ENCODE results near the gene ASIC1.

Gene ASIC1

DNA sequence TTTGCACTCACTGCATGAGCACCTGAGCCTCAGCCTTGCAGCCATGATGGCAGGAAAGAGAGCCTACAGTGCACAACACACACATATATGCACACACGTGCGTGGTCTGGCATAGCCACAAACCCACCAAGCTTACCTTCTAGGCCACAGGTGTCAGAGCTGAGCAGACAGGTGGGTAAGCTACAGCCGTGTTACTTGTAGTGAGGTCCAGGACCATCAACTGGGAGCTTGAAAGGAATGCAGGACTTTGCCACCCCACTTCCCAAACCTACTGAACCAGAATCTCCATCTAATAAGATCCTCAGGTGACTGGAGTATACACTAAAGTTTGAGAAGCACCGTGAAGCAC lies 2.7 kb downstream of the ASIC1 start:
- DNase-seq (ENCODE audit: low read depth in 1 of 2, low spot score in 1 of 2), result no peak

DNA sequence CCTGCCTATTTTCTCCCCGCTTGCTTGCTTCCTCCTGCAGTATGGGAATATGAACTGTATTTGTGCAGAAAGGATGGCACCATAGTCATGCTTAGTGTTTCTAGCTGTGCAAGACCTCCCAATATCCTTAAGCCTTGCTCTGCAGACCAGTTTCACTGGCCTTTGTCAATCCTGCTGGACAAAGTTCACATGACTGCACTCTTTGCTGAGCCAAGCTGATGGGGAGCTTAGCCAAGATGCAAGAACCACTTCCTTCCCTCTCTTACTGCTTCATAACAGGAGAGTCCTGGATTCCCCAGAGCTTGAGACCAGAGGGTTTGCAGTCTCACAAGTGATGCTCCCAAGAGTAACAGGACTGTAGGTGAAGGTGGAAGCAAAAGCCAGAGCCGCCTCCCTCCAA lies 3.8 kb downstream of the ASIC1 start:
- DNase-seq (ENCODE audit: low read depth in 1 of 2, low spot score in 1 of 2), result no peak

DNA sequence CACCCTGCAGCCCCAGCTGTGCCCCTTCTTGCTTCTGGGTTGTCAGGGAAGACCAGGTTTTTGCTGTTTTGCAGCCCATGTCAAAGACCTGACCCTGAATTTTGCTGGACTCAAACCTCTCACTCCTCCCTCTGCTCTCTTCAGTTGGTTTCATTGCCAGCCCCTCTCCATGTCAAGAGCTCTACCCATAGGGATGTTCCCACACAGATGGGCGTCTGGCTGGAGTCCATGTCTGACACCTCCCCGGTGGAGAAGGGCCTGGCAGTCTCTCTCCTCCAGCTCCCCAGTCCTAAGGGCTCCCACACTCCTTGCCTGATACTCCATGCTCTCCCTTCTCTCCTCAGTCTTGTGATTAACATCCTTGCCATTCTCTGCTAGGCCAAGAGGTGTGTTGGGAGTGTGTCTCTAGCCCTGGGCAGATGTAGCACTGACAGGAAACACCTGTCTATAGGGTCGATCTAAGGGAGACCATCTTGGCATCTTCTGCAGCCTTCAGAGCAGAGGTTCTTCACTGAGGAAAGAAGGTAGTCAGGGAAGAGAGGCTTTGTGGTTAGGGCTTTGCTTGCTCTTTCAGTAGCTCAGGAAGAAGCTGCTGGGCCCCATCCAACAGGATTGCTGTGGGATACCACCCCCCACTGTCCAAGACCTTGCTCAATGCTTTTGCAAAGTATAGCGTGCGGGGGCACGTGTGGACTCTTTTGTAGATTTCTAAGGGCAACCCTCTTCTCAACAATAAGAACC lies 4.7 kb downstream of the ASIC1 start:
- no peak for DNase-seq (ENCODE audit: low read depth in 1 of 2, low spot score in 1 of 2)

DNA sequence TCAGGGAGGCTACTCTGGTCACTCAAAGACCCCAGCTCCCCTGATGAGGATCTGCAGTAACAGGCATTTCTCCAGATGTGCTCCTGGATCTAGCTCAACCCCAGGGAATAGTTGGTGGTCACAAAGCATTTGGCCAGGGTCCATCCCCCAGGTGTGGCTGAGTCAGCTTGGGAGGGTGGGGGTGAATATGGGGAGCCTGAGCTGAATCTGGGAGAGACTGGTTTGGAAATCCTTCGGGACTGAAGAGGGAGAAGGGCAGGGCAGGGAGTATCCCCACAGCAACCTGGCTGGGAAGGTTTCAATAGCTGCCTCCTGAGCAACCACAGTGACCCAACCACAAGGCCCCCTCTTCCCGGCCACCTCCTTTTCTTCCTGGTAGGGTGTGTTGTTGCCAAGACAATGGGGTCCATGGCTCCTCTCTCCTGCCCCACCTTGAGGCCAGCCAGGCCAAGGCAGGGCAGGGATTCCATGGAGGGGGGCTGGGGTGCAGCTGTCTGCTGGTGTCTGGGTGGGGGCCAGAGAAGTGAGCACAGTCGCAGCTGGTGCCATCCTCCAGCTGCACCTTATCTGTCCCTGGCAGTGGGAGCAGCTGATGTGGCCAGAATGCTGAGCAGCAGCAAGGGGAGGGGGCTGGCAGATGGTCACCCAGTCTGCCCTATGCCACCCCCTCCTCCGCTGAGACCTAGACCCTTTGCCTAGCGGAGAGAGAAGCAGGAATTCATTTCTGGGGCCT lies 5.5 kb downstream of the ASIC1 start:
- DNase-seq (ENCODE audit: low read depth in 1 of 2, low spot score in 1 of 2), result no peak

DNA sequence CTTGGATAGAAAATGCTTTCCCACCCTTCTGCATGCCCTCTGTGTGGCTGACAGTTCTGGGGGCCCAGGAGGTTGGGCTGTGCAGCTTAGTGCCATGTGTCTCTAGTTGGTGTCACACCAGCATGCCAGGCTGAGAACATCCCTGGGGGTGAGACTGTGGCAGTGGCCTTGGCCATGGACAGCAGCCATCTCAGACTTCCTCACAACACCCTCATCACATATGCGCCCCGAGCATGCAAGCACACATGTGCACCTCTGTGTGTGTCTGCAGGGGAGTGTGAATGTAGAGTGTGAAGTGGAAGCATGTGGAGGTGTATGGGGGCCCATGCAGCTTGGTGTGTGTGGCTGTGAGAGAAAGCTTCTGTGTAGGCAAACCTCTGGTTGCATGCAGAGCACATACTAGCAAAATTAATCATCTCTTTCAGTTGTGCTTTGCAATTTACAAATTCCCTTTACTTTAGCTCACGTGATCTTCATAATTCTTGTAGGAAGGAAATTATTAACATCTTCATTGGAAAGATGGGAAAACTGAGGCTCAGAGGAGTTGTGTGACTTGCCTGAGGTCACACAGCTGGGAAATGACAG lies 8.4 kb downstream of the ASIC1 start:
- DNase-seq (ENCODE audit: low read depth in 1 of 2, low spot score in 1 of 2), result no peak

DNA sequence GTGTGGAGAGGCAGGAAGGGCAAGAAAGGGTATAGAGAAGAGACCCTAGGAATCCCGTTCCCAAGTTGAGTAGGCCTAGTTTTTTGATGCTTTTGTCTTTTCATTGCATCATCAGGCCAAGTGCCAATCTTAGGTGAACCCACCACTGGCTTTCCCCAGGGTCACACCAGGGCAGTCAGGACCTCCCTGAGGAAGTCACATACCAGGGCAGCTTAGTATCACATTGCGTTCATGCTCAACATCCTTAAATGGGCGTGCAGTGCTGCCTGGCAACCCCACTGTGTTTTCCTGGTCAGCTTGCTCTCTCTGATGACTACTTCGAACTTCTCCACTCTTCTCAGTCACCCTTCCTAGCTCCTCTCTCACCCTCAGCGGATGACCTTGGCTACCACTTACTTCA lies 9.0 kb downstream of the ASIC1 start:
- DNase-seq (ENCODE audit: low read depth in 1 of 2, low spot score in 1 of 2), result no peak

DNA sequence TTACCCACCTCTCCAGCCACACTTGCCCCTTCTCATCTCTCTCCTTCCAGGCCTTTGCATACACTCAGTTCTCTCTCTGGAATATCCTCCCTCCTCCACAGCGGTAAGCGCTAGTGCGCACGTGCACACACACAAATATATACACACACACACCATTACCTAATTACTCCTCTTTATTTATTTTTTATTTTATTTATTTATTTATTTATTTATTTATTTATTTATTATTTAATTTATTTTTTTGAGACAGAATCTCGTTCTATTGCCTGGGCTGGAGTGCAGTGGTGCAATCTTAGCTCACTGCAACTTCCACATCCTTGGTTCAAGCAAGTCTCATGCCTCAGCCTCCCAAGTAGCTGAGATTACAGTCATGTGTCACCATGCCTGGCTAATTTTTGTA lies 11.7 kb downstream of the ASIC1 start:
- no peak for DNase-seq (ENCODE audit: low read depth in 1 of 2, low spot score in 1 of 2)

DNA sequence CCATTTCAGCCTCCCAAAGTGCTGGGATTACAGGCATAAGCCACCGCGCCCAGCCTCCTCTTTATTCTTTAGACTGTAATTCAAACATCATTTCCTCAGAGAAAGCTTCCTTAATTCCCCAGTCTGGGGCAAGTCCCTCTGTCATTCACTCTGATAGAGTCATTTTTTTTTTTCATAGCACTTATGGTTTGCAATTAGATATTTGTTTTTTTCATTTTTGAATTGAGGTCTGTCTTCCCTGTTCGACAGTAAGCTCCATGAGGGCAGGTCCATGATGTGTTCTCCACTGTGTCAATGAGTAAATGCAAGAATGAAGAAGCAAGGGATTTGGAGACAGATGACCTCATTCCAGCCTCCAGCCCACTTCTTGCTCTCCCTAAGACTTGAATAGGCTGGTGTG lies 12.1 kb downstream of the ASIC1 start:
- DNase-seq (ENCODE audit: low read depth in 1 of 2, low spot score in 1 of 2), result no peak

DNA sequence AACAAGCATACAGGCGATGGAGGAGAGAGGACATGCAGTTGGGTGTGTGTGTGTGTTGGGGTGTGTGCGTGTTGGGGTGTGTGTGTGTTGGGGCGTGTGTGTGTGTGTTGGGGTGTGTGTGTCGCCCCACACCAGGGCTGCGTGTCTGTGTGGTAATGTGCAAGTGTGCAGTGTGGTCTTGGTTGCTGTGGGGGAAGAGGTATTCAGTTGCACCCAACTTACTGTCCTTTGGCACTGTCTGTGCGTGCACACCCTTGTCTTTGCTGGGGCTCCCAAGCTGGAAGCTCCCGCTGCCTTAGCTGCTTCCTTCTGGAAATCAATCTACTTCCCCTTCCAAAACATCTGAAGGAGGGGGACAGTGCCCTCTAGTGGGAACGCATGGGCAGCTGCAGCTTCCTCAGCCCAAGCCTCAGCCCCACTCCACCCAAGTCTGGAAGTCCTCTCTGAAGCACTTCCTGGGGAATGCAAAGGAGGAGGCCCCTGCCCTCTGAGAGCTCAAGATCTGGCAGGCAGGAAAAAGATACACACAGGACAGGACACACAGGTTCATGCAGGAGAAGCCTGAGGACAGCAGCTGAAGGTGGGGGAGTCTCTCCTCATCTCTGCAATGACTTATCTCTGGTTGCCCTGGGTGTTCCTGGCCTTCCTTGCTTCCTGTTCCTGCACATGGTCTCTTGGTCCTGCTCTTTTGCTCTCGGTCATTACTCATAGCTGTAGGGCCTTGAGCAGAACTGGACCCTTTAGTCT lies 13.1 kb downstream of the ASIC1 start:
- DNase-seq (ENCODE audit: low read depth in 1 of 2, low spot score in 1 of 2), result peak; percentile 22 to 44

DNA sequence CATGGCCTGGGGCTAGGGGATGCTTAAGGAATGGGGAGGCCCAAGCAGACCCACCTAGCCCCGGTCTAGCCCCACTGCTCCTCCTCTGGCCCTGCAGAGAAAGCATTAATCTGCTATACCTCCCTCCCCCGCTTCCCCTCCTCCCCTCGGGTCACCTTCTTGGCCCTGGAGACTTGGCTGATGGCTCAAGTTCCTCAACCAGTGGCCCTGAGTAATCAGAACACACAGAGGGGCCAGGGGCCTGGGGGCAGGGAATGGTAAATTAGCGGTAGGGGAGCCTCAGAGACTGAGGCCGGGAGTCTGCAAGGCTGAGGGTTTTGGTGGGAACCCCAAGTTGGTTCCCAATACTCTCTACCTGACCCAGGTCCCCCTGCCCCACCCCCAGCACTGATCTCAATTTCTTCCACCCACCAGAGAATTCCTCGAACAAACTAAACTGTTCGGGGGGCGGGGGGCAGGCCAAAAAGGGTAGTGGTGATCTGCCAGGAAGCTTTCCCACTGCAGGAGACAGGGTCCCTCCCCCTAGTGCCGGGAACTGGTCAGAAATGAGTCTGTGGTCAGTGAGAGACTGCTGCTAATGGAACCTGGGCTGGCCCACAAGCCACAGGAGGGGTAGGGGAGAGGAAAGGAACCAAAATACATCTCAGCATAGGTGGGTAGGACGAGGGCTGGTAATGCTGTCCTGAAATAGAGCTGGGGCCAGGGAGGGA lies 15.0 kb downstream of the ASIC1 start:
- DNase-seq (ENCODE audit: low read depth in 1 of 2, low spot score in 1 of 2), result no peak

DNA sequence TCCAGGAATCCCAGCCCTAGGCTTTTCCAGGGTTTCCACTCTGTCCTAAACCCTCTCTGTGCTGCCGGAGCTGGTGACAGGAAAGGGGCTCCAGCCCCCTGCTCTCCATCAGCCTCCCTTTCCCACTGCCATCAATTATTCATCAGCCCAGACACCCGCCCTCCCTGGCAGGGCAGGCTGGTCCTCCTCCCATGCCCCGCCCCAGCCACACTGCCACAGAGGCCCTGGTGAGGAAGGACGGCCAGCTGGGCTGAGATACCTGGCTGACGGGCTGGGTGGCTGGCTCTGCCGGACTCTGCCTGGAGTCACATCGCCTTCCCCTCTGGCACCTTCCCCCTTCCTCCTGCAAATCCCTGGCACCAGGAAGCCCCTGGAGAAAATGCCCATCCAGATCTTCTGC lies 15.8 kb downstream of the ASIC1 start:
- DNase-seq (ENCODE audit: low read depth in 1 of 2, low spot score in 1 of 2), result no peak

DNA sequence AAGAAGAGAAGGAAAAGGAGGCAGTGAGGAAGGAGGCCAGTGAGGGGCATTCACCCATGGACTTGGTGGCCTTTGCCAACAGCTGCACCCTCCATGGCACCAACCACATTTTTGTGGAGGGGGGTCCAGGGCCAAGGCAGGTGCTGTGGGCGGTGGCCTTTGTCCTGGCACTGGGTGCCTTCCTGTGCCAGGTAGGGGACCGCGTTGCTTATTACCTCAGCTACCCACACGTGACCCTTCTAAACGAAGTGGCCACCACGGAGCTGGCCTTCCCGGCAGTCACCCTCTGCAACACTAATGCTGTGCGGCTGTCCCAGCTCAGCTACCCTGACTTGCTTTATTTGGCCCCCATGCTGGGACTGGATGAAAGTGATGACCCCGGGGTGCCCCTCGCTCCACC lies 16.3 kb downstream of the ASIC1 start:
- DNase-seq (ENCODE audit: low read depth in 1 of 2, low spot score in 1 of 2), result no peak

DNA sequence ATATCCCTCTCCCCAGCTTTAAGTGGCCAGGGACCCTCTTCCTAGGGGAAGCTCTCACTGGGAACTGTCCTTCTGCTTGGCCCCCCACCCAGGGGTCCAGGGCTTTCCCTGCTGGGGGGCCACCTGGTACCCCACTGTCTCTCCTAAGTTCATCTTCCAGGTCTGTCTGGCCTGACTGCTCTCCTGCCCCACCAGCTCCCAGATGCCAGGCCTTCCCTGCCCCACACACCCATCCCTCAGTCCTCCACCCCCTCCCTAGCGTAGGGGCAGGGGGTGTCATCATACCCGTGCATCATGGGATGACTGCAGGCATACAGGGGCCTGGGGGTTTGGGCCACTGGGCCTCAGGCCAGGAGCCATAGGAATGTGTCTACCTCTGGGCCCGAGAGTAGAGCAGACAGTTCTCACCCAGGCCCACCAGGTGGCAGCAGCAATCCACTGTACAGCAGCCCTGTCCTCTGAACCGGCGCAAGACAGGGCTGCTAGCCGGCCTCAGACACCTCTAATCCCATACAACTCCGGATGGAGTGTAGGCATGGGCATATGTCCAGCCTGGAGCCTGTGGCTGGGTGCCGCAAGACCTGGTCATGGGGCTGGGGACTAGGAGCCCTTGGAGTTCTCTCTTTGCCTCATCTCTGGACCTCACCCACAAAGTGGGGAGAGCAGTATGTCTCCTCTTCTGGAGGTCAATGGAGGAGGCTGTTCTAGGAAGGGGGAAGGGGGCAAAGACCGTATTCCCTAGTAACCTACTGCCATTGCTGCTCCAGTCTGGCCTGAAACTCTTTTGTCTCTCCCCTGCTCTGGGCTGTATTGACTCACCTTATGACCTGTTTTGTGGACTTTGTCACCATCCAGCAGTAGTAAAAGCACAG lies 17.8 kb downstream of the ASIC1 start:
- DNase-seq (ENCODE audit: low read depth in 1 of 2, low spot score in 1 of 2), result peak; percentile 61 to 74

DNA sequence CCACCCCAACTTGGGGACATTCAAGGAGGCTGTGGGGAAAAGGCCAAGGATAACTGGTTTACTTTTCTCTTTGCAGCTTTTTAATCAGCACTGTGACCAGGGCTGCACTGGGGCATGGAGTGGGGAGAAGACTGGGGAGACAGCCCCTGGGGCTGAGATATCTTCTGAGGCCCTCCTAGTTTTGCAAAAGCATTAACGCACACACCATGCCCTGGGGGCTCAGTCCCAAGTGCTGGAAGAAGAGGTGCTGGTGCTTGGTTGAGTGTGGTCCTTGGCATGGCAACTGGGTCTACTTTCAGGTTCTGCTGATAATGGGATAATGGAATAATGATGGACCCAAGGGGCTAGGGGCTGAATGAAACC lies 18.4 kb downstream of the ASIC1 start:
- no peak for DNase-seq (ENCODE audit: low read depth in 1 of 2, low spot score in 1 of 2)

DNA sequence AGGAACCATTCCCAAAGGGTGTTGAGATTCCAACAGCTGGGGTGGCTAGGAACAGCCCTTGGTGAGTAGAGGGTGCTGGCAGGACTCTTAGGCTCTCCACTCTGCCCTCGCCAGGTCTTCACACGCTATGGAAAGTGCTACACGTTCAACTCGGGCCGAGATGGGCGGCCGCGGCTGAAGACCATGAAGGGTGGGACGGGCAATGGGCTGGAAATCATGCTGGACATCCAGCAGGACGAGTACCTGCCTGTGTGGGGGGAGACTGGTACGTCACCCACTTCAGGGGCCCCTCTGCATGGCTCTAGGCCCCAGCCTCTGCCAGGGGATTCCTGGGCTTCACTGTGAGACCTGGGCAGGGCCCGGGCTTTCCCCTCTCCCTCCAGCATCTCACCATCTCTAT lies 19.7 kb downstream of the ASIC1 start:
- DNase-seq (ENCODE audit: low read depth in 1 of 2, low spot score in 1 of 2), result no peak

DNA sequence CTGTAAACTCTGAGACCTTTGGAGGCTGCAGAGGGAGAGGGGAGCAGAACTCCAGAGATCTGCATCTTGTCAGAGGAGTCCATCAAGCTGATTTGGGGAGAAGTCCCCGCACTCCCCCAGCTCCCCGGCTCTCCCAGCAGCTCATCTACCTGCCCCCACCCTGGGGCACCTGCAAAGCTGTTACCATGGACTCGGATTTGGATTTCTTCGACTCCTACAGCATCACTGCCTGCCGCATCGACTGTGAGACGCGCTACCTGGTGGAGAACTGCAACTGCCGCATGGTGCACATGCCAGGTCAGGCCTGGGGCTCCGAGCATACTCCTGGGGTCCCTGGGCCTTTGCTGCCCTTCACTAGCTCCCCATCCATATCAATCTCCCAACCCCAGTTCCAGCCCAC lies 20.9 kb downstream of the ASIC1 start:
- DNase-seq (ENCODE audit: low read depth in 1 of 2, low spot score in 1 of 2), result no peak

DNA sequence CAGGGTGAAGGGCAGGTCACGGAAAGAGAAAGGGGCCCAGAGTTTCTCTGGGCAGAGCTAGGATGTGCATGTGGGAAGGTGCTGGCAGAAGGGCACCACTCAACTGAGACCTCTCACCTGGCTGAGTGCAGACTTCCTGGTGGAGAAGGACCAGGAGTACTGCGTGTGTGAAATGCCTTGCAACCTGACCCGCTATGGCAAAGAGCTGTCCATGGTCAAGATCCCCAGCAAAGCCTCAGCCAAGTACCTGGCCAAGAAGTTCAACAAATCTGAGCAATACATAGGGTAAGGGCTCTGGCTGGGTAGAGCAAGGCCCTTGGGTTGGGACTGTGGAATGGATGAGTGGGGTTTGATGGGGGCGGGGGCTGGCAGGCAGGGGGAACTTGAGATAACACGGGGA lies 22.4 kb downstream of the ASIC1 start:
- no peak for DNase-seq (ENCODE audit: low read depth in 1 of 2, low spot score in 1 of 2)

DNA sequence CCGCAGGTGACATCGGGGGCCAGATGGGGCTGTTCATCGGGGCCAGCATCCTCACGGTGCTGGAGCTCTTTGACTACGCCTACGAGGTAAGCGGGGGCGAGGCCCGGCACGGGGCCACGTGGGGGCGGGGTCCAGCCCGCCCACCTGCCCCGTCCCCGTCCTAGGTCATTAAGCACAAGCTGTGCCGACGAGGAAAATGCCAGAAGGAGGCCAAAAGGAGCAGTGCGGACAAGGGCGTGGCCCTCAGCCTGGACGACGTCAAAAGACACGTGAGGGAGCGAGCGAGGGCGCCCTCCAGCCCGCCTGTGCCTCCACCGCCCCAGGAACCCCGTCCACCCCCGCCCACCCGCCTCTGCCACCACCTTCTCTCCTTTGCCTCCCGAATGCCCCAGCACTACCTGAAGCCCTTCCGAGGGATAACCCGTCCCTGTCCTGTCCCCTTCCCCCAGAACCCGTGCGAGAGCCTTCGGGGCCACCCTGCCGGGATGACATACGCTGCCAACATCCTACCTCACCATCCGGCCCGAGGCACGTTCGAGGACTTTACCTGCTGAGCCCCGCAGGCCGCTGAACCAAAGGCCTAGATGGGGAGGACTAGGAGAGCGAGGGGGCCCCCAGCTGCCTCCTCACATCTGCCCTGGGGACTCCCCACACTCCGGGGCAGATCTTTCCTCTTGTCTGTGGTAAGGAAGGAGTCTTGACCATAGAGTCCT lies 23.9 kb downstream of the ASIC1 start:
- no peak for DNase-seq (ENCODE audit: low read depth in 1 of 2, low spot score in 1 of 2)

DNA sequence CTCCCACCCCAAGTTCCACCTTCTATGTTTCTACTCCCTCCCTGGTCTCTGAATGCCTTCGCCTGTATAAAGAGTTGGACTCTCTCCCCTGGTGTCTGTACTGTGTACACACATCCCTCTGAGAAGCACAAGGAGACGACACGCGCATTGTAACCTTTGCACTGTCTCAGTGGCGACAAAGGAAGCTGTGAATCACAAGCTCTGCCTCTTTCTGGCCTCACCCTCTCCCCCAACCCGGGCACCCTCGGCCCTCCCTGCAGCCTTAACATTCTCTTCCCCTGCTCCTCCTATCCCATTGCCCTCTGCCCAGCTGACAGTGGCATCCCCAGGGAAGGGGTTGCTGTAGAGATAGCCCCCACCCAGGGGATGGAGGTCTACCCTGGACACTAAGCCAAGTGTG lies 25.2 kb downstream of the ASIC1 start:
- no peak for DNase-seq (ENCODE audit: low read depth in 1 of 2, low spot score in 1 of 2)

DNA sequence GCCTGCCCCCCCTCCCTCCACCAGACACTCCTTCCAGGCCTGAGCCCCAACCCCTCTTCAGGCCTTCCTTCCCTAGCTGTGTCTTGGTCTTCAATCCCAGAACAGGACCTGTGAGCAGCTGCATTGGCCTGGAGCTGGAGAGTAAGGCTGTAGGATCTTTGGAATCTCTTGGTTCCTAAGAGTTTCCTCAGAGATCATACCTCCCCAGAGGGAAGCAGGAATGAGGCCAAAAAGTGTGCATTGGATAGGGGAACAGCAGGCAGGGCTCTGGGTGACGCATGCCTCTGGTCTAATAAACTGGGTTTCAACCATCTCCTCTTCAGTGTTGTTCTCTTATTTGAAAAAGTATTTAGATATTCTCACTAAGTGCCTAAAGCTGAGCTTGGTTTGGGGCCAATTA lies 25.9 kb downstream of the ASIC1 start:
- DNase-seq (ENCODE audit: low read depth in 1 of 2, low spot score in 1 of 2), result no peak
